ENCODE results near the gene OR1S2. TPM values are rescaled to one million over a fixed set of nuclear protein-coding genes. Genes with fewer than 3 reads are reported as not detected.

OR1S2 gene, protein sequence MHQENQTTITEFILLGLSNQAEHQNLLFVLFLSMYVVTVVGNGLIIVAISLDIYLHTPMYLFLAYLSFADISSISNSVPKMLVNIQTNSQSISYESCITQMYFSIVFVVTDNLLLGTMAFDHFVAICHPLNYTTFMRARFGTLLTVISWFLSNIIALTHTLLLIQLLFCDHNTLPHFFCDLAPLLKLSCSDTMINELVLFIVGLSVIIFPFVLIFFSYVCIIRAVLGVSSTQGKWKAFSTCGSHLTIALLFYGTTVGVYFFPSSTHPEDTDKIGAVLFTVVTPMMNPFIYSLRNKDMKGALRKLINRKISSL
- not detected in 2 replicates for total RNA-seq

DNA sequence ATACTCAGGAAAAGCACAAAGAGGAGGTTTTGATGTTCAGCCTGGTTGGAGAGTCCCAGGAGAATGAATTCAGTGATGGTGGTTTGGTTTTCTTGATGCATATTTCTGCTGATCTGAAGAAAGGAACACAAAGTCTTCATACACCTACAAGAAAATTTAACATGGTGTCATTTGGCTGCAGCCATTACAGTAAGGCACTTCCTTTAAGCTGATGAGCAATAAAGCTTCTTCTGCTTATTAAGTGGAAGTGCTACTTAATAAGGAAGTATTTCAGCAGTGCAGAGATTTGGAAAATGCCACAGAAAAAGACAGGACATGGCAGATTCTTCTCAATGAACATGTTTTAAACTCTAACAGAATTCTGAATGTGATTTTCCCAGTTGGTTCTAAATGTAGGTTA, at the start of gene OR1S2:
TSS of gene OR1S2 (minus strand) at position 101 of the 400 bp plus-strand sequence. CDS start at position 101, 0 bp downstream.

GRCh38 chr11:58212420-58212819, 8.5 kb upstream of the OR1S2 start, which contains the start of gene OR1S1:
TSS of gene OR1S1 (plus strand) at chr11:58212720.

GRCh38 chr11:58188770-58189169, 15.2 kb downstream of the OR1S2 start, which contains the start of gene OR9Q2:
TSS of gene OR9Q2 (plus strand) at chr11:58189070. CDS start at chr11:58190491, 1,421 bp downstream.

Other genes with a start within 250 kb of the OR1S2 start
- gene OR9Q1, start 180.3 kb downstream of the OR1S2 start, total RNA-seq, result not detected in 2 replicates
- not detected in 2 replicates for gene OR6Q1, start 173.2 kb downstream of the OR1S2 start, total RNA-seq
- not detected in 2 replicates for gene OR9I1, start 78.6 kb downstream of the OR1S2 start, total RNA-seq
- gene OR9Q2, start 15.1 kb downstream of the OR1S2 start, total RNA-seq, result not detected in 2 replicates
- not detected in 2 replicates for gene OR1S1, start 8.6 kb upstream of the OR1S2 start, total RNA-seq
- not detected in 2 replicates for gene OR10Q1, start 24.8 kb upstream of the OR1S2 start, total RNA-seq
- not detected in 2 replicates for gene OR10W1, start 64.1 kb upstream of the OR1S2 start, total RNA-seq
- not detected in 2 replicates for gene OR5B17, start 154.9 kb upstream of the OR1S2 start, total RNA-seq
- not detected in 2 replicates for gene OR5B3, start 202.7 kb upstream of the OR1S2 start, total RNA-seq
- not detected in 2 replicates for gene OR5B2, start 224.0 kb upstream of the OR1S2 start, total RNA-seq
- gene OR5B12, start 238.1 kb upstream of the OR1S2 start, total RNA-seq, result not detected in 2 replicates